Suprapubic skin (tissue), 4 donors: ENCODE data around the gene SH3GL1. TPM values are rescaled to one million over a fixed set of nuclear protein-coding genes. Genes with fewer than 3 reads are reported as not detected.

Experiments
- DNase-seq, 2 donors: peaks; one replicate each; pipeline ENCODE4 v3.0.0-alpha.2; 2019; ENCODE audit warnings: low spot score in 2 of 2
- H3K27ac ChIP-seq: fragments of 200-600 bp; sonication (generic); one replicate; pipeline ENCODE4 v1.5.1; 2019
- H3K27me3 ChIP-seq: fragments of 200-600 bp; sonication (generic); one replicate; pipeline ENCODE4 v1.5.1; 2019
- H3K36me3 ChIP-seq: fragments of 200-600 bp; sonication (generic); one replicate; pipeline ENCODE4 v1.5.1; 2019
- H3K4me1 ChIP-seq: fragments of 200-600 bp; sonication (generic); one replicate; pipeline ENCODE4 v1.5.1; 2019
- H3K4me3 ChIP-seq: fragments of 200-600 bp; sonication (generic); one replicate; pipeline ENCODE4 v1.5.1; 2019; ENCODE audit warnings: mild to moderate bottlenecking
- H3K9me3 ChIP-seq: fragments of 200-600 bp; sonication (generic); one replicate; pipeline ENCODE4 v1.5.1; 2019
- EP300 ChIP-seq: sonication (generic); formaldehyde crosslinking; IDR thresholded peaks from one replicate; pipeline ENCODE4 v1.6.1; 2017; ENCODE audit warnings: antibody characterized with exemption
- POLR2A ChIP-seq, 2 donors: fragments of 450-650 bp; IDR thresholded peaks; one replicate each; pipeline ENCODE4 v1.6.1; 2017; ENCODE audit warnings: antibody characterized with exemption in 2 of 2, mild to moderate bottlenecking in 2 of 2, moderate library complexity in 2 of 2
- POLR2AphosphoS5 ChIP-seq, 3 donors: sonication (generic); formaldehyde crosslinking; IDR thresholded peaks; one replicate each; pipeline ENCODE4 v1.6.1; 2017; ENCODE audit warnings: antibody characterized with exemption in 3 of 3
- WGBS: methylation state at CpG from one replicate; pipeline ENCODE4 v1.1.5; 2018; 5-methylcytosine and 5-hydroxymethylcytosine counted together
- total RNA-seq, 4 donors: library from RNA; depleted of rRNA; stranded (reverse); fragments of >200 nt; gene quantifications; one replicate each; pipeline ENCODE4 v1.1.0, GENCODE V29; 2016
- TF ChIP-seq, protein P1 (sequence below), 2 donors: fragments of 200-600 bp in 1 of 2; fragments of 450-650 bp in 1 of 2; sonication (generic) in 1 of 2; IDR thresholded peaks; one replicate each; pipeline ENCODE4 v1.5.1; 2016 to 2019; ENCODE audit warnings: antibody characterized with exemption in 2 of 2, mild to moderate bottlenecking in 1 of 2, moderate library complexity in 1 of 2

Gene SH3GL1
- total RNA-seq, 4 donors from 2014 or later, result 67.0 to 103 (median 81.0) TPM

DNA sequence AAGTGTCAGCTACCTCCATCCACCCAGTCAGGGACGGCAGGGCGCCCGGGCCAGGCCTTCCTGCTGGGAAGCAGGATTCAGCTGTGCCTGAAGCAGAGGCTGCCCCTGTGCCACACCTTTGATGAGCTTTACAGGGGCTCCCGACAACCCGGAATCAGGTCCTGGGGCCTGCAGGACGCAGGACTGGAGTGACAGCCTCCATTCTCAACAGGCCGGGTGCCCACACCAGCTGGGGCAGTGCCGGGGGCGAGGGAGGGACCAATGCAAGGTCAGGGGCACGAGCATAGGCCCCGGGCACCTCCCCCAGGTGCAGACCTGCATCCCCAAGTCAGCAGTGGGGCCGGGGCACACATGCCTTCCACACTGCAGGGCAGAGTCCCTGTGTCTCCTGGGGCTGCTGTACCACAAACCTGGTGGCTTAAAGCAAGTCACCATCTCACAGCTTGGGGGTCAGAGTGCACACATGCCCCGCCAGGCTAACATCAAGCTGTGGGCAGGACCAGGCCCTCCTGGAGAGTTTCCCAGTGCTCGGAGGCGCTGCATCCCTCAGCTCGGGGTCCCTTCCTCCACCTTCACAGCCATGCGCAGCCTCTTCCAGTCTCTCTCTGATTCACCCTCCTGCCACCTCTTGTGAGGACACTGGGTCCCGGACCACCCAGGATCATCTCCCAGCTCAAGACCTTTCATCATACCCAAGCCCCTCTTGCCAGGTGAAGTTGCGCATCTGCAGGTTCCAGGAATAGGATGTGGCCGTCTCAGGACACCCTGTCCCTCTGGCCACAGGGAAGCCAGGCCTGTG lies 43.8 kb upstream of the SH3GL1 start:
- H3K36me3 ChIP-seq, result peaks cover 52% of the 10 kb centered on the region

DNA sequence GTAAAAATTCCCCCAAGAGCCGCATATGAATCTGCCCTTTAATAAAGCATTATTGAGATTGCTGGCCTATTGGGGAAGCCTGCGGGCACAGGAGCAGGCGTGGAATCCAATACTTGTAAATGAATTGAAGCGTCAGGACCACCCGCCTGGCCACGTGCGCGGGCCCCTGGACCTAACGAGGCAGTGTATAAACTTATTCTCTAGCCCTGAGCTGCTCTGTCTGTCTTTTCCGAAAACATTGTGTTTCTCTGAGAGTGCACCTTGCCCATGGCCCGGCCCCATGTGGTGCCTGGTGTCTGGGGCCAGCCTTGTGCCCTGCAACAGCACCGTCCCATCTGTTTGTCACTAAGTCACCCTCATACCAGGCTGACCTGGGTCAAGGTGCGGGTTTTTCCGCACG lies 42.8 kb upstream of the SH3GL1 start:
- Histone ChIP-seq H3K36me3 (peaks cover 42% of the 10 kb centered on the region), H3K27me3 (no peaks in the 10 kb centered on the region), H3K9me3 (no peaks in the 10 kb centered on the region), H3K4me3 (no peak overlapping the region), H3K4me1 (no peaks in the 10 kb centered on the region), H3K27ac (no peak overlapping the region)
- 96% methylated on average over 11 of the region's 15 CpGs for WGBS
- DNase-seq, result no peak
- TF ChIP-seq, protein P1, sequence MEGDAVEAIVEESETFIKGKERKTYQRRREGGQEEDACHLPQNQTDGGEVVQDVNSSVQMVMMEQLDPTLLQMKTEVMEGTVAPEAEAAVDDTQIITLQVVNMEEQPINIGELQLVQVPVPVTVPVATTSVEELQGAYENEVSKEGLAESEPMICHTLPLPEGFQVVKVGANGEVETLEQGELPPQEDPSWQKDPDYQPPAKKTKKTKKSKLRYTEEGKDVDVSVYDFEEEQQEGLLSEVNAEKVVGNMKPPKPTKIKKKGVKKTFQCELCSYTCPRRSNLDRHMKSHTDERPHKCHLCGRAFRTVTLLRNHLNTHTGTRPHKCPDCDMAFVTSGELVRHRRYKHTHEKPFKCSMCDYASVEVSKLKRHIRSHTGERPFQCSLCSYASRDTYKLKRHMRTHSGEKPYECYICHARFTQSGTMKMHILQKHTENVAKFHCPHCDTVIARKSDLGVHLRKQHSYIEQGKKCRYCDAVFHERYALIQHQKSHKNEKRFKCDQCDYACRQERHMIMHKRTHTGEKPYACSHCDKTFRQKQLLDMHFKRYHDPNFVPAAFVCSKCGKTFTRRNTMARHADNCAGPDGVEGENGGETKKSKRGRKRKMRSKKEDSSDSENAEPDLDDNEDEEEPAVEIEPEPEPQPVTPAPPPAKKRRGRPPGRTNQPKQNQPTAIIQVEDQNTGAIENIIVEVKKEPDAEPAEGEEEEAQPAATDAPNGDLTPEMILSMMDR (IDR thresholded peaks at IDR 0.05), result no peak
- no peak for TF ChIP-seq POLR2A (IDR thresholded peaks at IDR 0.05)
- no peak for TF ChIP-seq EP300
- TF ChIP-seq POLR2AphosphoS5 (IDR thresholded peaks at IDR 0.05), result no peak

More for the DNA sequence above, 43.8 kb upstream of the SH3GL1 start:
- TF ChIP-seq, protein P1 (IDR thresholded peaks at IDR 0.05), result no peak
- no peak for TF ChIP-seq POLR2A (IDR thresholded peaks at IDR 0.05)
- TF ChIP-seq EP300, result no peak
- no peak for TF ChIP-seq POLR2AphosphoS5 (IDR thresholded peaks at IDR 0.05)
- H3K9me3 ChIP-seq, result no peaks in the 10 kb centered on the region
- no peak overlapping the region for H3K4me3 ChIP-seq
- no peaks in the 10 kb centered on the region for H3K27me3 ChIP-seq
- H3K4me1 ChIP-seq, result peaks cover 8% of the 10 kb centered on the region
- DNase-seq, result no peak
- H3K27ac ChIP-seq, result no peak overlapping the region
- WGBS, result 67% methylated on average over 7 of the region's 20 CpGs

DNA sequence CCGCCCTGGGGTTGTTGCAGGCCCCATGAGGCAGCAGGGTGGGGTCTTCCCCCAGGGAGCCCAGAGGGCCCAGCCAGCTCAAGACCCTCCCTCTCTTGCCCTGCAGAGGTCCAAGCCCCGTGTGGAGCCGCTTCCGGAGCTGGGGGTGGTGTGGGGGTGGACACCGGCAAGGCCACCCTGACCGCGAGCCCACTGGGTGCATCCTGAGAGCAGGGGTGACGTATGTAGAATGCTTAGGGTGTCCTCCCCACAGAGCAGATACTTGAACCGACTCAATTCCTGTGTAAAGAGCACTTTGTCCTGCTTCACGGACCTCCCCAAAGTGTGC lies 42.4 kb upstream of the SH3GL1 start:
- Histone ChIP-seq H3K36me3 (peaks cover 38% of the 10 kb centered on the region), H3K27me3 (no peaks in the 10 kb centered on the region), H3K4me3 (no peak overlapping the region), H3K4me1 (no peaks in the 10 kb centered on the region), H3K9me3 (no peaks in the 10 kb centered on the region), H3K27ac (no peak overlapping the region)
- TF ChIP-seq POLR2AphosphoS5 (IDR thresholded peaks at IDR 0.05) (no peak), POLR2A (IDR thresholded peaks at IDR 0.05) (no peak), EP300 (no peak)
- TF ChIP-seq, protein P1 (IDR thresholded peaks at IDR 0.05), result no peak
- WGBS, result 89% methylated on average over 6 of the region's 10 CpGs
- no peak for DNase-seq

DNA sequence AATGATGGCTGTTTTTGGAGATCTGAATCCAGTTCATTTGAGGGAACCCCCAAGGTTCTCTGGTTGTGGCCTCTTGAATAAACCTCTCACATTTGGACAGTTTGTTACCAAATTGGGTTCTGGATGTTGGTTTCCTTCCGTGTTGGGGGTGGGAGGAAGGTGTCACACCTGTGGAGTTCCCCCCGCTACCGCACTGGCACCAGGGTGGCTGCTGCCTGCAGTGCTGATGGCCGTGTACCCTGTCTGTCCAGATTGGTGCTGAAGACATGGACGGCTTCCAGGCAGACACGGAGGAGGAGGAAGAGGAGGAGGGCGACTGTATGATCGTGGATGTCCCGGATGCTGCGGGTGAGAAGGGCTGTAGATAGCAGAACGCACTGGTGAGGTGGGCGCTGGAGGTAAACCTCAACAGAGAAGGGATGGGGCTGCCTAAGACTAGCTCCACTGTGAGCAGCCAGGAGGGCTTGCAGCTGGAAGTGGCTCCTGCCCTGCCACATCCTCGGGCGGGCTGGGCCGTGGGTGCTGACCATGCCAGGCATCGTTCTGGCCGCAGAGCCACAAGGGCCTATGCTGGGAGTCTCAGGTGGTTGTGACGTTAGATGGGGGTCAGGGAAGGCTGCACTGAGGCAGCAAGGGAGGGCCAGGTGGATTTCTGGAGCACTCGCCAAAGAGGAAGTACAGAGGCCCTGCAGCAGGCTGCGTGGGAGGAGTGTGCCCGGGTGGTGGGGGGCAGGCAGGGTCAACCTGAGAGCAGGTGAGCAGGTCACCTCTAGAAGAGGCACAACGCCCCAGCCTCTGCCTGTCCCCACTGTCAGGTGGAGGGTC lies 41.9 kb upstream of the SH3GL1 start:
- Histone ChIP-seq H3K27me3 (no peaks in the 10 kb centered on the region), H3K9me3 (no peaks in the 10 kb centered on the region), H3K4me3 (no peak overlapping the region), H3K27ac (no peak overlapping the region), H3K36me3 (peaks cover 33% of the 10 kb centered on the region), H3K4me1 (no peaks in the 10 kb centered on the region)
- TF ChIP-seq POLR2A (IDR thresholded peaks at IDR 0.05), result no peak
- TF ChIP-seq EP300, result no peak
- TF ChIP-seq POLR2AphosphoS5 (IDR thresholded peaks at IDR 0.05), result no peak
- TF ChIP-seq, protein P1 (IDR thresholded peaks at IDR 0.05), result no peak
- 74% methylated on average over 18 of the region's 22 CpGs for WGBS
- no peak for DNase-seq

DNA sequence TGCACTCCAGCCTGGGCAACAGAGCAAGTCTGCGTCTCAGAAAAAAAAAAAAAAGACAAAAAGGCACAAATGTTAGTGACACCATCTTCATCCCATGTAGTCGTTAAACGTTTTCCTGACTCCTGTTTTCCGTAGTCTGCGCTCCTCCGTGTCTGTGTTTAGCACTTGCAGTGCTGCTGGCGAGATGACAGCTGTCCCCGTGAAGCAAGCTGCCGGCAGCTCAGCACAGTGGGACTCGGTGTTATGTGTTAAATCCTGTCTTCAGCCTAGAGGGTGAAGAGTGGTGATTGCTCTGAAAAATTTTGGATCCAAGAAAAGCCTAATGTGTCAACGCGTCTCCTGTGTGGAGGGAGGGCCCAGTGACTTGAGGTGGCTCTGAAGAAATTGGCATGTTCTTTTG lies 38.9 kb upstream of the SH3GL1 start:
- H3K36me3 ChIP-seq, result peaks cover 11% of the 10 kb centered on the region
- 88% methylated on average over 12 of the region's 12 CpGs for WGBS
- no peak for TF ChIP-seq POLR2A (IDR thresholded peaks at IDR 0.05)
- TF ChIP-seq EP300, result no peak
- no peak for TF ChIP-seq POLR2AphosphoS5 (IDR thresholded peaks at IDR 0.05)
- TF ChIP-seq, protein P1 (IDR thresholded peaks at IDR 0.05), result no peak
- no peaks in the 10 kb centered on the region for H3K27me3 ChIP-seq
- no peak overlapping the region for H3K27ac ChIP-seq
- no peak for DNase-seq
- no peaks in the 10 kb centered on the region for H3K4me1 ChIP-seq
- no peaks in the 10 kb centered on the region for H3K9me3 ChIP-seq
- H3K4me3 ChIP-seq, result no peak overlapping the region
